Measurements from ENCODE around the gene DKKL1.

DNA sequence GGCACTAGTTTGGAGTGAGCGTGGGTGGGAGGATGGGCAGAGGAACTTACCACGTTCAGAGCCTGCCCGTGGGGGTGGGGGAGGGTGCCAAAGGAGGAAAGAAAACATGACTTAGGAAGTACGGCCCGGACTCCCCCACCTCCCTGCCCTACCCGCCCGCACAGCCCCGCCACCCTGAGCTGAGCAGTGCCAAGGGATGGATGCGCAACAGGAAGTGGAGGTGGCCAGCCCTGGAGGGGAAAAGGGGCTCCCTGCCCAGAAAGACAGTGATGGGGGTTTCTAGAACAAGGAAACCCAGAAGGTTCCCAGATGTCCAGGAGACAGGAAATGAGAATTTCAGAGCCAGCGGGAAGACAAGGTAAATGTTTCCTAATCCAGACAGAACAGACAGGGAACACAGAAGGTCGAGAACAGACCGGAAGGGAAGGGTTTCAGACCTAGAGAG is 7.7 kb upstream of the DKKL1 start:
- TF ChIP-seq YY1 (IDR thresholded peaks at IDR 0.05; ENCODE audit: insufficient read depth, insufficient read length) (no peak), ZNF274 (IDR thresholded peaks at IDR 0.05; ENCODE audit: low read depth, low read length) (no peak)
